ENCODE measurements around the gene TOPAZ1.

Gene TOPAZ1

GRCh38 chr3:44248152-44248551 is 6.5 kb downstream of the TOPAZ1 start:
- DNase-seq = no peak

- no peak for DNase-seq
These were observed 10.8 kb downstream of the TOPAZ1 start for GRCh38 chr3:44252332-44252959.

GRCh38 chr3:44259404-44259803 is 17.7 kb downstream of the TOPAZ1 start:
- no peak for DNase-seq

- DNase-seq = no peak
These were observed 22.5 kb downstream of the TOPAZ1 start for GRCh38 chr3:44264146-44264545.

GRCh38 chr3:44265815-44266214 is 24.1 kb downstream of the TOPAZ1 start:
- no peak for DNase-seq

- DNase-seq = no peak
These were observed 30.5 kb downstream of the TOPAZ1 start for GRCh38 chr3:44272191-44272590.

GRCh38 chr3:44277925-44278324 is 36.2 kb downstream of the TOPAZ1 start:
- DNase-seq = no peak

- no peak for DNase-seq
These were observed 38.4 kb downstream of the TOPAZ1 start for GRCh38 chr3:44280077-44280476.

GRCh38 chr3:44280631-44281030 is 38.9 kb downstream of the TOPAZ1 start:
- DNase-seq = no peak

GRCh38 chr3:44284949-44285348 is 43.3 kb downstream of the TOPAZ1 start:
- no peak for DNase-seq

GRCh38 chr3:44289882-44290462 is 48.3 kb downstream of the TOPAZ1 start:
- no peak for DNase-seq

GRCh38 chr3:44292276-44292675 is 50.6 kb downstream of the TOPAZ1 start:
- DNase-seq = no peak

GRCh38 chr3:44292947-44293346 is 51.3 kb downstream of the TOPAZ1 start:
- no peak for DNase-seq

GRCh38 chr3:44297255-44297654 is 55.6 kb downstream of the TOPAZ1 start:
- DNase-seq = no peak

- DNase-seq = no peak
These were observed 60.1 kb downstream of the TOPAZ1 start for GRCh38 chr3:44301746-44302145.

- no peak for DNase-seq
These were observed 67.8 kb downstream of the TOPAZ1 start for GRCh38 chr3:44309500-44309899.

- no peak for DNase-seq
These were observed 77.2 kb downstream of the TOPAZ1 start for GRCh38 chr3:44318891-44319311.

GRCh38 chr3:44321335-44321734 is 79.6 kb downstream of the TOPAZ1 start:
- no peak for DNase-seq

GRCh38 chr3:44323341-44323955 is 81.8 kb downstream of the TOPAZ1 start:
- peak; percentile 52 for DNase-seq

- no peak for DNase-seq
These were observed 82.9 kb downstream of the TOPAZ1 start for GRCh38 chr3:44324584-44324983.

GRCh38 chr3:44326019-44326418 is 84.3 kb downstream of the TOPAZ1 start:
- DNase-seq = peak; percentile 47

- no peak for DNase-seq
These were observed 84.8 kb downstream of the TOPAZ1 start for GRCh38 chr3:44326515-44326914.

- DNase-seq = no peak
These were observed 88.3 kb downstream of the TOPAZ1 start for GRCh38 chr3:44329946-44330345.

GRCh38 chr3:44330444-44330843 is 88.8 kb downstream of the TOPAZ1 start:
- DNase-seq = no peak

GRCh38 chr3:44334326-44334725 is 92.6 kb downstream of the TOPAZ1 start:
- no peak for DNase-seq

Data from fibroblast of skin of right biceps (primary cell).